GM19025 (cell line): ENCODE measurements around the gene DCTN2.
"Not testable (repeated sequence)": the region's sequence is repeated elsewhere in the genome, so short reads cannot be mapped to it uniquely, and the experiment has no call there.

Experiments used
- ATAC-seq: cut with Tn5 transposase; IDR thresholded peaks from one replicate; pipeline ENCODE4 v1.9.1; 2021; ENCODE audit warnings: mild to moderate bottlenecking, low read depth, moderate library complexity; ENCODE audit not compliant: unreplicated experiment

The DCTN2 gene

DNA sequence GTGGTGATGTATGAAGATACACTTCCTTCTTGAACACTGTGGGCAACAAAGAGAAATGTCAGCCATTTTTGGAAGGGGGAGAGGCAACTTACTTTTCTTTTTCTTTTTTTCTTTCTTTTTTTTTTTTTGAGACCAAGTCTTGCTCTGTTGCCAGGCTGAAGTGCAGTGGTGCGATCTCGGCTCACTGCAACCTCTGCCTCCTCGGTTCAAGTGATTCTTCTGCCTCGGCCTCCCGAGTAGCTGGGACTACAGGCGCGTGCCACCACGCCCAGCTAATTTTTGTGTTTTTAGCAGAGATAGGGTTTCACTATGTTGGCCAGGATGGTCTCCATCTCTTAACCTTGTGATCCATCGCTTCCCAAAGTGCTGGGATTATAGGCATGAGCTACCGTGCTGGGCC lies 29.3 kb downstream of the DCTN2 start:
- not testable (repeated sequence) for ATAC-seq

DNA sequence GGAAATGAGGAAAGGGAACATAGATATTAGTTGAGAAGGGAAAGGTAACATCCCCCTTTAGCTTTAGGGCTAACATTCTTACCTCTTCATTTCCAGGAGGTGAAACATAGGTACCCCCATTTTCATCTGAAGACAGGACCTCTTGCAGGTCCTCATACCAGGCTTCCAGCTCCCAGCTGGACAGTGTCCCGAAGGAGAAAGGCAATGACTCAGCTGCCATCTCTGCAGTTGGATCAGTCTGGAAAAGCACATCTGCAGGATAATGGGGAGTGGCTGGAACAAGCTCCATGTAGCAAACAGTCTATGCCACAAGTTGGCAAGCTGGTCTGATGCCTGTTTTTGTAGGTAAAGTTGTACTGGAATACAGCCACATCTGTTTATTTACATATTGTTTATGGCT lies 29.8 kb downstream of the DCTN2 start:
- no peak for ATAC-seq

DNA sequence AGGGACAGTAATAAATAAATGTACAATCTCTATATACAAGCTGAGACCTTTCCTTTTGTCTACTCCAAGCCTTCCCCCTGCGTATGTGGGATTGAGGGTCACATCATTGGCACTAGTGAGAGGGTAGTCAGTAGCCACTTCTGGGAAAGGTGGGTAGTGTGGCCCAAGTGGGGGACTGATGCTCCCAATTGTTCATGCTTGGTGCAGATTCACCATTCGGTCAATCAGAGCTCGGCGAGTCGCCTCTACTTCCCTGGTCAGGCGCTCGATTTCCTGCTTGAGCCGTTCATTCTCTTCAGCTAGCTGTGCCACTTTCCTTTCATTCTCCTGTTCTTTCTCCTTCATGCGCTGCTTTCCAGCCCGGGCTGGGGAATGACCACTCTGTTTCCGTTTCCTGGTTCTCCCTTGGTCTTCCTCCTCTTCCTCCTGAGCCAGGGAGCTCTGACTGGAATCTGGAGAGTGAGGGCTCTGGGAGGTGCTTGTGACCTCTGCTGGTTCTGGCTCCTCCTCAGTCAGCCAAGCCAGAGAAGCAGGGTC lies 30.3 kb downstream of the DCTN2 start:
- ATAC-seq: no peak

DNA sequence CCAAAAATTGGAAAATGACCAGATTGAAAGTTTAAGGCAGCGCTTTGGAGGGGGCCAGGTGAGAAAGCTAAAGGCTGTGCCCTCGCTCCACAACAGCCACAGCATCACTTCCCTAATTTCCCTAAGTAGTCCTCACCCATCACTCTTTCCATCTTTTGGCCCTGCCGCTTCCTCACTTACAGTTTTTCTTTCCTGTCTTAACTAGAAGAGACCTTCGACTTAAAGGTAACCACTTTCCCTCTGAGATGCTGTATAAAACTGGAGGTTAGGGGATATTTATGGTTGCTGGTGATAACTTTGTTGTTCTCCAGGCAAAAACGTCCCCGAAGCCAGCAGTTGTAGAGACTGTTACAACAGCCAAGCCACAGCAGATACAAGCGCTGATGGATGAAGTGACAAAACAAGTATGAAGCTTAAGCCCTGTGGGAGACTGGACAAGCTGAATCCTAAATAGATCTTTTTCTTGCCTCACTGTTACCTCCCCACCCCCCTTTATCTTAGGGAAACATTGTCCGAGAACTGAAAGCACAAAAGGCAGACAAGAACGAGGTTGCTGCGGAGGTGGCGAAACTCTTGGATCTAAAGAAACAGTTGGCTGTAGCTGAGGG lies 31.0 kb downstream of the DCTN2 start:
- ATAC-seq: no peak

DNA sequence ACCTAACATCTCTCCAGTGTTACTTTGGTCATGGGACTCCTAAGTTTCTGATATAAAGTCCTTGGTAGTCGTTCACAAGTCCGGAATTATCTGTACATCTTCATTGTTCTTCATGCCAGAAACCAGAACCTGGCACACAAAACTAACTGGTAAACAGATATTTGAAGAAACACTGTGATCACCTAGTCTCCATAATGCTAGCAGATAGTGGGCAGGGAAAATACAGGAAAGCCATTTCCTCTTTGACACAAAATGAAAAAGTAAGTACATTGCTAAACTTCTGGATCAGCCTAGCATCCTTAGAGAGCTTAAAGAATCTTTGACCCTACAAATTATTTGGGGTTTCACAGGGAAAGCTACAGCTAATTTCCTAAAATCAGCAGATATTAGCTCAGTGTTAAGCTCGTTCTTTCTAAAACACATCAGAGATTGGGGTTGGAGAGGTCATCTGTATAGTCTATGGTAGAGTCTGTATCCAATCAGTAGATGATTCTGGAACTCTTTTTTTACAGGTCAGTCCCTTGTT lies 31.5 kb downstream of the DCTN2 start:
- no peak for ATAC-seq

DNA sequence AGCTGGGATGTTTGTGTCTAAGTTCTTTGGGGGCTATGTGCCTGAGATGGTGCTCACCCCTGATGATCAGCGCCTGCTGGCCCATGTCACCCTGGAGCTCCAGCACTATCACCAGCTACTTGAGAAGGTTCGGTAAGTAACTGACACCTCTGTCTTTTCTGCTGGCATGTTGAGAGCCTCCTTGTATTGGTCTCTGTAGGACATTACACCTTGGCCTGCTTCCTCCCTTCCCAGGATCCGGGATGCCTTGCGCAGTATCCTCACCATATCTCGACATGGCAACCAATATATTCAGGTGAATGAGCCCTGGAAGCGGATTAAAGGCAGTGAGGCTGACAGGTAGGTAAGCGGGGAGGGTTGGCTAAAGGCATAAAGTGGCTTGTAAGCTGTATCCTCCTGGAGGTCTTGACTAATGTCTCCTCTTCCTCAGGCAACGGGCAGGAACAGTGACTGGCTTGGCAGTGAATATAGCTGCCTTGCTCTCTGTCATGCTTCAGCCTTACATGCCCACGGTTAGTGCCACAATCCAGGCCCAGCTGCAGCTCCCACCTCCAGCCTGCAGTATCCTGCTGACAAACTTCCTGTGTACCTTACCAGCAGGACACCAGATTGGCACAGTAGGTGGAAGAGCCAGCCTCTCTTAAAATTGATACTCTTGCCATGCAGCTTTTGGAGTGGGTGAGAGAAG lies 32.1 kb downstream of the DCTN2 start:
- no peak for ATAC-seq

DNA sequence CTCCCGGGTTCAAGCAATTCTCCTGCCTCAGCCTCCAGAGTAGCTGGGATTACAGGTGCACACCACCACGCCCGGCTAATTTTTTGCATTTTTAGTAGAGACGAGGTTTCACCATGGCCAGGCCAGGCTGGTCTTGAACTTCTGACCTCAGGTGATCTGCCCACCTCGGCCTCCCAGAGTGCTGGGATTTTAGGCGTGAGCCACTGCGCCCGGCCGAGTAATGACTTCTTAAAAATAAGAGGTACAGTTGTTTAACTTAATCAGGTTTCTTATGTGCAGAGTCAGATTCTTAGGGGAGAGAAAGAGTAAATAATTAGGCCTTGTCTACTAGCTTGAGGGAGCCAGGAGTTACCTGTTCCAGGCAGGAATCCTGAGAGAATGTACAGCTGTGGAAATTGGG lies 32.7 kb downstream of the DCTN2 start:
- ATAC-seq: not testable (repeated sequence)

DNA sequence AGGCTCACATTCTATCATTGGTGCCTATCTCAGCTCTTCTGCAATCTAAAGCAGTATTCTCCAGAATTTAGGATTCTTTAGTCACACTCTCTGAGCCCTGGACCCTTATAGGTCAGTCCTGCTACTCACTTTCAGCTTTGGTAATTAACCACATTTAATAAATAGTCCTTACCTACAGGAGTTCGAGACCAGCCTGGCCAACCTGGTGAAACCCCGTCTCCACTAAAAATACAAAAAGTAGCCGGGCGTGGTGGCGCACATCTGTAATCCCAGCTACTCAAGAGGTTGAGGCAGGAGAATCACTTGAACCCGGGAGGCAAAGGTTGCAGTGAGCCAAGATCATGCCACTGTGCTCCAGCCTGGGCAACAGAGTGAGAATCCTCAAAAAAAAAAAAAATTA lies 33.3 kb downstream of the DCTN2 start:
- ATAC-seq: not testable (repeated sequence)

DNA sequence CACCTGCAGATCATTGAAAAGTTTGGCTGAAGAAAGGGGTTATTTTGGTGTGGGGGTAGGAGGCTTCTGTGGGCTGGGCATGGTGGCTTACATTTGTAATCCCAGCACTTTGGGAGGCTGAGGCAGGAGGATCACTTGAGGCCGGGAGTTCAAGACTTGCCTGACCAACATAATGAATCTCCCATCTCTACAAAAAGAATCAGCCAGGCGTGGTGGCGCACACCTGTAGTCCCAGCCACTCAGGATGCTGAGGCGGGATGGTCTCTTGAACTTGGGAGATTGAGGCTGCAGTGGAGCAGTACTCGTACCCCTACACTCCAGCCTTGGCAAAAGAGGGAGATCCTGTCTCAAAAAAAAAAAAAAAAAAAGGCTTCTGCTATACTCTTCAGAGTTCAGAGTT lies 33.7 kb downstream of the DCTN2 start:
- ATAC-seq: no peak

DNA sequence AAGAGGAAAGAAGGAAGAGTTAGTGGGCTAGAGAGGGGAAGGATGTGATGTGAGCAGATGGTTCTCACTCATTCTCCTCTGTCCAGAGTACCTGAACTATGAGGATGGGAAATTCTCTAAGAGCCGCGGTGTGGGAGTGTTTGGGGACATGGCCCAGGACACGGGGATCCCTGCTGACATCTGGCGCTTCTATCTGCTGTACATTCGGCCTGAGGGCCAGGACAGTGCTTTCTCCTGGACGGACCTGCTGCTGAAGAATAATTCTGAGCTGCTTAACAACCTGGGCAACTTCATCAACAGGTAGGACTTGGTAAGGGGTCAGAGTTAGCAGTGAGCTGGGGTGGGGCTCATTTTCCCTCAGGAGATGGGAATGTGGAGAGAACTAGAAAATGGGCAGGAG lies 34.3 kb downstream of the DCTN2 start:
- no peak for ATAC-seq

DNA sequence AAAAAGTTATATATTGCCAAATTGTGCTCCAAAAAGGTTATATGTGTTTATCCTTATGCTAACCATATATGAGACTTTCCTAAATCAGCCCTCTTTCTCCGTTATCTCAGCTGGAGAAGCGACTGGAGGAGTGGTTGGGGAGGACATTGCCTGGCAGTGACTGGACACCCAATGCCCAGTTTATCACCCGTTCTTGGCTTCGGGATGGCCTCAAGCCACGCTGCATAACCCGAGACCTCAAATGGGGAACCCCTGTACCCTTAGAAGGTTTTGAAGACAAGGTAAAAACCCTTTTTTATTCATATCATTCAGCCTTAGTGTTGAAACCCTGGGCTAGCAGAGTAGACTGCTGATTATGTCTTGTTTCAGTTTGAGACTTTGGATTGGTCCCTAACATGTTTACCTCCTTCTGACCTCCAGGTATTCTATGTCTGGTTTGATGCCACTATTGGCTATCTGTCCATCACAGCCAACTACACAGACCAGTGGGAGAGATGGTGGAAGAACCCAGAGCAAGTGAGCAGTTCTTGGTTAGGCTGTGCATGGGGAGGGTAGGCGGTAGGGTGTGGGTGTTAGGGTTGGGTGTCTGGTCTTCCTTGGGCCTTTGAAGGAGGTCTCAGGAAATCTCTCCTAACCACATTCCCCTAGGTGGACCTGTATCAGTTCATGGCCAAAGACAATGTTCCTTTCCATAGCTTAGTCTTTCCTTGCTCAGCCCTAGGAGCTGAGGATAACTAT lies 35.2 kb downstream of the DCTN2 start:
- ATAC-seq: no peak

DNA sequence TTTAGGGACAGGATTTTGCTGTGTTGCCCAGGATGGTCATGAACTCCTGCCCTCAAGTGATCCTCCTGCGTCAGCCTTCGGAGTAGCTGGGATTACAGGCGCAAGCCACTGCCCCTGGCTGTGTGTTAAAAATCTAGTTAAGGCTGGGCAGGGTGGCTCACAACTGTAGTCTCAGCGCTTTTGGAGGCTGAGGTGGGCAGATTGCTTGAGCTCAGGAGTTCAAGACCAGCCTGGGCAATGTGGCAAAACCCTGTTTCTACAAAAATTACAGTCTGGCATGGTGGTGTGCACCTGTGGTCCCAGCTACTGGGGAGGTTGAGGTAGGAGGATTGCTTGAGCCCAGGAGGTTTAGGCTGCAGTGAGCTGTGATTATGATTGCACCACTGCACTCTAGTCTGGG lies 35.8 kb downstream of the DCTN2 start:
- no peak for ATAC-seq

DNA sequence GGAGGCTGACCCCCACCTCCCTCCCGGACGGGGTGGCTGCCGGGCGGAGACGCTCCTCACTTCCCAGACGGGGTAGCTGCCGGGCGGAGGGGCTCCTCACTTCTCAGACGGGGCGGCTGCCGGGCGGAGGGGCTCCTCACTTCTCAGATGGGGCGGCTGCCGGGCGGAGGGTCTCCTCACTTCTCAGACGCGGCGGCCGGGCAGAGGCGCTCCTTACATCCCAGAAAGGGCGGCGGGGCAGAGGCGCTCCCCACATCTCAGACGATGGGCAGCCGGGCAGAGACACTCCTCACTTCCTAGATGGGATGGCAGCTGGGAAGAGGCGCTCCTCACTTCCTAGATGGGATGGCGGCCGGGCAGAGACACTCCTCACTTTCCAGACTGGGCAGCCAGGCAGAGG lies 39.2 kb downstream of the DCTN2 start:
- not testable (repeated sequence) for ATAC-seq

DNA sequence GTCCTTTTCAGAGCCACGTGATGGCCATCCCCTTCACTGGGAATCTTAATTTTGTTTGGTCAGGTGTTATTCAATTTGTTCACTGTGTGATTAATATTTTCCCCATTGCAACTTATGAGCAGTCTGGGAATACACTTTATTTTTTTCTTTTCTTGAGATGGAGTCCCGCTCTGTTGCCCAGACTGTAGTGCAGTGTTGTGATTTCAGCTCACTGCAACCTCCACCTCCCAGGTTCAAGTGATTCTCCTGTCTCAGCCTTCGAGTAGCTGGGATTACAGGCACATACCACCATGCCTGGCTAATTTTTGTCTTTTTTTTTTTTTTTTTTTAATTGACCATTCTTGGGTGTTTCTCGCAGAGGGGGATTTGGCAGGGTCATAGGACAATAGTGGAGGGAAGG lies 40.5 kb downstream of the DCTN2 start:
- ATAC-seq: not testable (repeated sequence)

DNA sequence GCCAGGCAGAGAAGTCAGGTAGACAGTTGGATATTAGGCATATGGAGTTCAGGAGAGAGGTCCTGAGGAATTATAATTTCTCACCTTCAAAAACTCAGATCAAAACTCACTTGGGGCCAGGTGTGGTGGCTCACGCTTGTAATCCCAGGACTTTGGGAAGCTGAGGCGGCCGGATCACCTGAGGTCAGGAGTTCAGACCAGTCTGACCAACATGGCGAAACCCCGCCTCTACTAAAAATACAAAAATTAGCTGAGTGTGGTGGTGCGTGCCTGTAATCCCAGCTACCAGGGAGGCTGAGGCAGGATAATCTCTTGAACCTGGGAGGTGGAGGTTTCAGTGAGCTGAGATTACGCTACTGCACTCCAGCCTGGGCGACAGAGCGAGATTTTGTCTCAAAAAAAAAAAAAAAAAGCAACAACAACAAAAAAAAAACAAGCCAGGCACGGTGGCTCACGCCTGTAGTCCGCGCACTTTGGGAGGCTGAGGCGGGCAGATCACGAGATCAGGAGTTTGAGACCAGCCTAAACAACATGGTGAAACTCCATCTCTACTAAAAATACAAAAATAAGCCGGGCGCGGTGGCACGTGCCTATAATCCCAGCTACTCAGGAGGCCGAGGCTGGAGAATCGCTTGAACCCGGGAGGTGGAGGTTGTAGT lies 44.6 kb downstream of the DCTN2 start:
- ATAC-seq: not testable (repeated sequence)

DNA sequence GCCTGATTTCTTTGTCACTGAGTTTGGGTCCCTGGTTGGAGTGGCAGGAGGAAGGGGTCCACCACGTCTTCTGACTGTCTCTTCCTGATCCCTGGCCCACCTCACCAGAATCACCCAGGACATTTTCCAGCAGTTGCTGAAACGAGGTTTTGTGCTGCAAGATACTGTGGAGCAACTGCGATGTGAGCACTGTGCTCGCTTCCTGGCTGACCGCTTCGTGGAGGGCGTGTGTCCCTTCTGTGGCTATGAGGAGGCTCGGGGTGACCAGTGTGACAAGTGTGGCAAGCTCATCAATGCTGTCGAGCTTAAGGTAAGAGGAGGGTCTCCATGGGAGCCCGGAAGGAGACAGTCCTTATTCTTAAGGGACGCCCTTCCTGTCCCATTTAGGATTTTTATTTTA lies 46.8 kb downstream of the DCTN2 start:
- ATAC-seq: no peak

DNA sequence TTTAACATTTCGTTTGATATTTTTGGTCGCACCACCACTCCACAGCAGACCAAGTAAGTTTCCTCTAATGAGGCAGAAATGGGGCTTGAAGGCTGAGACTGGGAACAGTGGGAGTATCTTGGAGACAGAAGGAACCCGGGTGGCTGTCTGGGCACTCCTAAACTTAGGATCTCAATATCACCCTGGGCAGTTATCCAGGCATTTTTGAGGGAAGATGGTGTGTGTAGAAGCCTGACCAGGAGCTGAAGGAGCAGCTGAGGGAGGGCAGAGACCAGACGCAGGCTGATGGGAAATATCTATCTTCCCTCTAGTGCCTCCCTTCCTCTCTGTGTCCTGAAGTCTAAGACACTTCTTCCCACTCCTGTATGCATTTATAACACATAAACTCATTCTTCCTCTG lies 48.4 kb downstream of the DCTN2 start:
- no peak for ATAC-seq

DNA sequence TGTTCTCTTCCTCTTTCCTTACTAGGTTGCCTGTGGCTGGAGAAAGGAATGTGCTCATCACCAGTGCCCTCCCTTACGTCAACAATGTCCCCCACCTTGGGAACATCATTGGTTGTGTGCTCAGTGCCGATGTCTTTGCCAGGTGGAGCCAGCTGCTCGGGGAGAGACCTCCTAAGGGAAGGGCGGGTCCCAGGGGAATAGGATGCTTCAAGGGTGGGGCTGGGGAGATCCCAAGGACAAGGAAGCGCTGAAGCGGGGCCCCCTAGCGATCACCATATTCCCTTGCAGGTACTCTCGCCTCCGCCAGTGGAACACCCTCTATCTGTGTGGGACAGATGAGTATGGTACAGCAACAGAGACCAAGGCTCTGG lies 48.9 kb downstream of the DCTN2 start:
- no peak for ATAC-seq

DNA sequence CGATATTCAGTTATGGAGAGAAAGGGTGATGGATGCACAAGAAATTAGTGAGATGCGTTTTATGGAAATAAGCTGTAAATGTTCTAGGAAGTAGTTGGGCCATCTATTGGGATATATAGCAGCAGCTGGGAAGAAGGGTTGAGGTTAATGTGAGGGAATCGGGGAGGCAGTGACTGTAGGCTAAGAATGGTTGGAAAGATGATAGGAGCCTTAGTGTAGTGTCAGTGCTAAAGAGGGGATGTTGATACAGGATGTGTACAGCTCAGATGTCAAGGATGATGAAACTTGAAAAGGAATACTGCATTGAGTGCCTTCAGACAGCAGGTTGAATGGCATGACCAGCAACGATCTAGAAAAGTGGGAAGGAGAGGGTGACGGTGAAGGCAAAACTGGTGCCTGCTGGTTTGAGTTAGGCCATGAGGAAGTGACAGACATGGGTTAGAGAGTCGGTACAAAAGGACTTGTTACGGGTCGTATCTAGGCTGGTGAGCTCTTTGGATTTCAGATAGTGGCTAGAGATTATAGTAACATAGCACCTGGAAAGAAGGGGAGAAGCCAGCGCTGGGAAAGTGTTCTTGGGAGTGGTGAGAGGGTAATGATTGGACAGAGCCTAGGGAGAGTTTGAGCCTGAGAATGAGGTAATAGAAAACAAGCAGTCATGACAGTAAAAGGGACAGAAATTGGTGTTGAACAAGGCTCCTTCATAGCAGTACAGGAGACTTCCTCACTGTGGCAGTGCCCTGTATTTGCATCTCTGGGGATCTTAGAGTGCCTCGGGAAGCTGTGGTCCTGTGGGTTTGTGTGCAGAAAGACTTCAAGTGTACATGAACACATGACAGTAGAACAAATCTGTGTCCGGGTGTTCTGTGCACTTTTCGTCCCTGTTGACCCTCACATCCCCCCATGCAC lies 49.5 kb downstream of the DCTN2 start:
- no peak for ATAC-seq

DNA sequence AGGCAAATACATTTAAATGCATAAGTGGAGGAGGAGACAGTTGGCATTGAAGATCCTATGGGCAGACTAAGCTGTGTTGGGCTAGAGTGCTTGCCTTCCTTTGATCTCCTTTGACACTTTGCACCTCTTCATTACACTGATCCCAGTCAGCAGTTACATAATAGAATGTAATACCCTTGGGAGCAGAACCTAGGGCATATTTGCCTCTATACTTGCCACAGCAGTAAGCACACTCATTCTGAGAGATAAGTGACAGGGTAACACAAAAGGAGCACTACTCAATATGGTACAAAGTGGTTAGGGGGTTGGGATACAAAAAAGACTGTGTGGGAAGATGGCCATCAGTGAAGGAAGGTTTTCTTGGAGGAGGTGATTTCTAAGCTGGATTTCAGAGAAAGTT lies 50.2 kb downstream of the DCTN2 start:
- ATAC-seq: no peak
